PC-9 (cell line): ENCODE measurements around the gene MIS12. TPM values are rescaled to one million over a fixed set of nuclear protein-coding genes. Genes with fewer than 3 reads are reported as not detected.

Experiments used
- BruUV-seq: library from RNA; stranded (reverse); fragments of 400-500 nt; replicated peaks from 2 replicates; lab custom pipeline; 2021; lab: Mats Ljungman, UMichigan
- CTCF ChIA-PET: fragments of 300-600 bp; sonication (Branson Sonifier 250); formaldehyde crosslinking; loops from one replicate; lab custom pipeline; 2022; ENCODE audit warnings: antibody characterized with exemption; lab: Charles Lee
- POLR2A ChIA-PET: fragments of 300-600 bp; sonication (Branson Sonifier 250); formaldehyde crosslinking; loops from one replicate; lab custom pipeline; 2022; ENCODE audit warnings: antibody characterized with exemption; ENCODE audit not compliant: unreplicated experiment; lab: Charles Lee
- DNase-seq, 2 experiments: peaks; one replicate each; pipeline versions ENCODE4 v3.0.0 to v3.0.0-alpha.2; 2015 to 2022; ENCODE audit warnings: mixed read lengths in 1 of 2
- H2AFZ ChIP-seq: fragments of 200-600 bp; sonication (generic); 2 replicates; pipeline ENCODE4 v1.8.1; 2017; ENCODE audit warnings: antibody characterized with exemption
- H3F3A ChIP-seq: fragments of 200-600 bp; sonication (generic); 2 replicates; pipeline ENCODE4 v1.8.1; 2017; ENCODE audit warnings: antibody characterized with exemption, mild to moderate bottlenecking, low read depth; ENCODE audit not compliant: insufficient read depth
- H3K27ac ChIP-seq: fragments of 200-600 bp; sonication (generic); 2 replicates; pipeline ENCODE4 v1.6.1; 2016; ENCODE audit warnings: mixed run types
- H3K27me3 ChIP-seq: fragments of 200-600 bp; sonication (generic); 2 replicates; pipeline ENCODE4 v1.6.1; 2016; ENCODE audit warnings: low read depth, mixed run types; ENCODE audit not compliant: insufficient read depth
- H3K36me3 ChIP-seq: fragments of 200-600 bp; sonication (generic); 2 replicates; pipeline ENCODE4 v1.6.1; 2016; ENCODE audit warnings: low read depth, mixed run types
- H3K4me1 ChIP-seq: fragments of 200-600 bp; sonication (generic); replicated peaks from 2 replicates; pipeline ENCODE4 v1.6.1; 2016; ENCODE audit warnings: mixed run types; ENCODE audit not compliant: insufficient read depth
- H3K4me2 ChIP-seq: fragments of 200-600 bp; sonication (generic); 2 replicates; pipeline ENCODE4 v1.6.1; 2017; ENCODE audit warnings: mixed run types
- H3K4me3 ChIP-seq: fragments of 200-600 bp; sonication (generic); 2 replicates; pipeline ENCODE4 v1.6.1; 2016; ENCODE audit warnings: mixed run types
- H3K79me2 ChIP-seq: fragments of 200-600 bp; sonication (generic); 2 replicates; pipeline ENCODE4 v1.6.1; 2017; ENCODE audit warnings: low read depth, mixed run types
- H3K9me2 ChIP-seq: fragments of 200-600 bp; sonication (generic); 2 replicates; pipeline ENCODE4 v1.8.1; 2017; ENCODE audit warnings: mild to moderate bottlenecking; ENCODE audit not compliant: insufficient read depth
- H3K9me3 ChIP-seq: fragments of 200-600 bp; sonication (generic); 2 replicates; pipeline ENCODE4 v1.8.1; 2016; ENCODE audit warnings: low read depth; ENCODE audit not compliant: insufficient read depth
- H4K20me1 ChIP-seq: fragments of 200-600 bp; sonication (generic); 2 replicates; pipeline ENCODE4 v1.8.1; 2017; ENCODE audit not compliant: insufficient read depth
- EZH2 ChIP-seq: fragments of 200-600 bp; sonication (generic); IDR thresholded peaks from 2 replicates; pipeline ENCODE4 v1.8.0; 2017; ENCODE audit warnings: antibody characterized with exemption, low read depth
- intact Hi-C: fragments of 100-400 bp; cut with micrococcal nuclease; formaldehyde crosslinking; loops from one replicate; pipeline ENCODE4 v1.10.0; 2022; ENCODE audit not compliant: unreplicated experiment
- total RNA-seq: library from RNA; stranded (reverse); gene quantifications from 2 replicates; pipeline ENCODE4 v1.2.3, GENCODE V29; 2021
- TF ChIP-seq, protein P1 (sequence below): fragments of 200-600 bp; sonication (generic); conservative IDR thresholded peaks from 2 replicates; pipeline ENCODE4 v1.6.1; 2017; ENCODE audit warnings: mixed run types, antibody characterized with exemption, mild to moderate bottlenecking, moderate library complexity

The MIS12 gene
- total RNA-seq, 1 experiment from 2014 or later = 19.5 TPM

DNA sequence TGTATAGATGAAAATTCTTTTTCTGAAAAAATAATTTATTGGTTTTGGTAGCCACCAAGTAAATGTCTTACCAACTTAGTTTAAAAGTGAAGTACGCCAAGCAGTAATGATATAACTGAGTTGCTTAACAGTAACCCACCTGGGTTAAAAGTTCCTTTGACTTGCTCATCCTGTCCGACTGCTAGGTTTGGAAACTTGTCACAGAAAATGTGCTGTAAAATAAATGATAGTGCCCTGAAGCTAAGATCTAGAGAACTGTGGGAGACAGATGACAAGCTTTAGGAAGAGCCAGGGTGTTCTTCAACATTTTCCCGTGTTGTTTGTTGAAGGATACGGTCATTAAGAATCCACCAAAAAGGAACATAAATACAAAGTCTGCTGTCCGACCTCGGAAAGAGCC, 5.4 kb upstream of the MIS12 start:
- TF ChIP-seq, protein P1, sequence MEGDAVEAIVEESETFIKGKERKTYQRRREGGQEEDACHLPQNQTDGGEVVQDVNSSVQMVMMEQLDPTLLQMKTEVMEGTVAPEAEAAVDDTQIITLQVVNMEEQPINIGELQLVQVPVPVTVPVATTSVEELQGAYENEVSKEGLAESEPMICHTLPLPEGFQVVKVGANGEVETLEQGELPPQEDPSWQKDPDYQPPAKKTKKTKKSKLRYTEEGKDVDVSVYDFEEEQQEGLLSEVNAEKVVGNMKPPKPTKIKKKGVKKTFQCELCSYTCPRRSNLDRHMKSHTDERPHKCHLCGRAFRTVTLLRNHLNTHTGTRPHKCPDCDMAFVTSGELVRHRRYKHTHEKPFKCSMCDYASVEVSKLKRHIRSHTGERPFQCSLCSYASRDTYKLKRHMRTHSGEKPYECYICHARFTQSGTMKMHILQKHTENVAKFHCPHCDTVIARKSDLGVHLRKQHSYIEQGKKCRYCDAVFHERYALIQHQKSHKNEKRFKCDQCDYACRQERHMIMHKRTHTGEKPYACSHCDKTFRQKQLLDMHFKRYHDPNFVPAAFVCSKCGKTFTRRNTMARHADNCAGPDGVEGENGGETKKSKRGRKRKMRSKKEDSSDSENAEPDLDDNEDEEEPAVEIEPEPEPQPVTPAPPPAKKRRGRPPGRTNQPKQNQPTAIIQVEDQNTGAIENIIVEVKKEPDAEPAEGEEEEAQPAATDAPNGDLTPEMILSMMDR = no peak
- TF ChIP-seq EZH2 = no peak
- H4K20me1 ChIP-seq = peaks cover 15% of the 10 kb centered on the region; the same call in 1 of the 2 replicates
- no peaks in the 10 kb centered on the region for H3K9me3 ChIP-seq
- peaks cover 52% of the 10 kb centered on the region for H3K36me3 ChIP-seq
- ChIA-PET POLR2A (no interaction called here), CTCF (interaction anchor here (0.6 kb wide), 1 partner anchor 1272 kb away, joined by 3 read pairs; no protein-coding TSS in a partner anchor)
- H2AFZ ChIP-seq = no peak overlapping the region
- no peaks in the 10 kb centered on the region for H3K9me2 ChIP-seq
- no peaks in the 10 kb centered on the region for H3K27me3 ChIP-seq
- H3K27ac ChIP-seq = no peak overlapping the region
- intact Hi-C loops = no loop called here
- no peak overlapping the region for H3K4me3 ChIP-seq
- no peak overlapping the region for H3K4me2 ChIP-seq
- peaks cover 7% of the 10 kb centered on the region; the same call in 1 of the 2 replicates for H3K4me1 ChIP-seq
- H3F3A ChIP-seq = peaks cover 10% of the 10 kb centered on the region; the same call in 1 of the 2 replicates
- no peak for DNase-seq
- peaks cover 31% of the 10 kb centered on the region for H3K79me2 ChIP-seq
- BruUV-seq = no TSS peak

DNA sequence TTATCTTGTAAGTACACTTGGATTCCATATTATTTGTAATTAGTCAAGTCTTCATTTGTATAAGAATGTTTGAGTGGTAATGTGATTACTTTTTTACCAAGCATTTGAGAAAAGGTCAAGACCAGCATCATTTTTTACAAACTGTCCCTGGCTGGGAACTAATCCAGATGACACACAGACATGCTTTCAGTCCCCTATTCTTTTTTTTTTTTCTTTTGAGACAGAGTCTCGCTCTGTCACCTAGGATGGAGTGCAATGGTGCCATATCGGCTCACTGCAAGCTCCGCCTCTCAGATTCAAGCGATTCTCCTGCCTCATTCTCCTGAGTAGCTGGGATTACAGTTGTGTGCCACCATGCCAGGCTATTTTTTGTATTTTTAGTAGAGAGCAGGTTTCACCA, 4.9 kb upstream of the MIS12 start:
- Histone ChIP-seq H3K27ac (no peak overlapping the region), H3K4me2 (no peak overlapping the region), H3K9me2 (no peaks in the 10 kb centered on the region), H3K9me3 (no peaks in the 10 kb centered on the region), H3K36me3 (peaks cover 47% of the 10 kb centered on the region), H3F3A (peaks cover 11% of the 10 kb centered on the region; the same call in 1 of the 2 replicates), H3K4me3 (no peak overlapping the region), H3K27me3 (no peaks in the 10 kb centered on the region), H2AFZ (no peak overlapping the region), H3K79me2 (peaks cover 31% of the 10 kb centered on the region), H4K20me1 (peaks cover 13% of the 10 kb centered on the region; the same call in 1 of the 2 replicates), H3K4me1 (peaks cover 7% of the 10 kb centered on the region; the same call in 1 of the 2 replicates)
- no peak for TF ChIP-seq EZH2
- TF ChIP-seq, protein P1 = no peak
- CTCF ChIA-PET = no interaction called here
- intact Hi-C loops = no loop called here
- no TSS peak for BruUV-seq
- no peak for DNase-seq
- POLR2A ChIA-PET = no interaction called here

DNA sequence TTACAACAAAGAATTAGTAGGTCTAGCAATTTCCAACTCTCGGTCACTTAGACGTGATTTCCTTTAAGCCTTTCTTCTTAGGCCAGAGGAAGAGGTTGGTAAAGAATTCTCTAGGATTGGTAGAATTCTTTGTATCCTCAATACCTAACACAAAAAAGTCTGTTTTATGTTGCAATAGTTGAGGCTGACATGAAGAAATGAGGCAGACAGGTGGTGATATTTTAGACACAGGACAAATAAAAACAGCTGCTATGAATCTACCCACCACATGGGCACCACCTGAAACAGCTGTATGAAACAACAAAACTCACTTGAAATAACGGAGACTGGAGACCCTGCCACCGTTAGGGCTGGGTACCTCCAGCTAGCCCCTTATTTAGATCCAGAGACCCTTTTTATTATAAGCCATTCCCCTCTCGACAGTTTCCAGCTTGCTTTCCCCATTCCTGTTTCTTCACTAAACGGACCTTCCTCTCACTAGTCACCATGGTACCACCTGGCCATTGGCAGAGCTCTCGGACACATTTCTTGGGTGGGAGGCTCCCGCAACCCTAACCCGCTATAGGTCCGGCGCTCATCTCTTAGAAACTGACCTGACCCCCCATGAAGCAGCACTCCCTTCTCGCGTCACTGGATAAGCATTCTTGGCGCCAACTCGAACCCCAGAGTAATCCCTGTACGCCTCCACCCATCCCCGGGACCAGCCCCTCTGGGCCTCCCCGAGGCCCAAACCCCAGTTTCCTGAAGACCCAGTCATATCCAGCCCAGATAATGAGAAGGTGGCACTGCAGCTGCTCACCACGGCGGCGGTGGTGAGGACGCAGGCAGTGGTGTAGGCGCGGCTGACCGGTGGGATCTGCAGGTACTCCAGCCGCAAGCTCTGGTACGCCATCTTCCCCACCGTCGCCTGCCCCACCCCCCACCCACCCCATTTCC, 828 bp upstream of the MIS12 start, which contains the start of gene DERL2:
Gene DERL2 (minus strand): TSS at position 909 of the 936 bp plus-strand sequence. CDS start 17 bp downstream, at position 892.
- Histone ChIP-seq H2AFZ (peak within 1 kb of the TSS; percentile 91), H3K9me2 (no peaks in the 10 kb centered on the region), H3K27me3 (no peaks in the 10 kb centered on the region), H3K36me3 (peaks cover 40% of the 10 kb centered on the region), H3K79me2 (peaks cover 56% of the 10 kb centered on the region), H3K27ac (peak within 1 kb of the TSS; percentile 91), H4K20me1 (peaks cover 4% of the 10 kb centered on the region; the same call in 1 of the 2 replicates), H3K4me3 (peak within 1 kb of the TSS; percentile 92), H3K9me3 (no peaks in the 10 kb centered on the region; the same call in 1 of the 2 replicates), H3F3A (peaks cover 22% of the 10 kb centered on the region; the same call in 1 of the 2 replicates), H3K4me2 (peak within 1 kb of the TSS; percentile 91), H3K4me1 (peaks cover 16% of the 10 kb centered on the region; the same call in 1 of the 2 replicates)
- ChIA-PET CTCF (interaction anchor here (0.5 to 0.6 kb wide), 2 partner anchors 9 to 89 kb away, joined by 4 to 5 read pairs; no protein-coding TSS in a partner anchor), POLR2A (interaction anchor here (0.7 to 0.8 kb wide), 3 partner anchors 30 to 1692 kb away, joined by 3 to 28 read pairs (median 5); no protein-coding TSS in a partner anchor)
- intact Hi-C loops = loop anchor here (1.0 to 5.0 kb wide), 2 partner anchors 16 to 203 kb away; partner anchors contain the start of gene RABEP1
- TF ChIP-seq, protein P1 = no peak
- no peak for TF ChIP-seq EZH2
- BruUV-seq = TSS peak; percentile 46
- DNase-seq = no peak
